GM19240 (cell line): Measurements from ENCODE around the gene USP32.

ENCODE experiments used
- DNase-seq: peaks from one replicate; pipeline ENCODE4 v3.0.0; 2011; ENCODE audit warnings: low spot score; ENCODE audit not compliant: insufficient read length

Gene USP32

GRCh38 chr17:60156746-60157145 is 235.2 kb downstream of the USP32 start:
- no peak for DNase-seq

GRCh38 chr17:60155815-60156214 is 236.1 kb downstream of the USP32 start:
- no peak for DNase-seq

- DNase-seq: no peak
Measured at GRCh38 chr17:60155427-60155814, 236.5 kb downstream of the USP32 start.

- no peak for DNase-seq
Measured at GRCh38 chr17:60154616-60155426, 237.1 kb downstream of the USP32 start.

GRCh38 chr17:60153606-60154390 is 238.1 kb downstream of the USP32 start:
- DNase-seq: no peak

- DNase-seq: no peak
Measured at GRCh38 chr17:60151355-60151754, 240.6 kb downstream of the USP32 start.

- no peak for DNase-seq
Measured at GRCh38 chr17:60149691-60150582, 242.0 kb downstream of the USP32 start, which contains the start of gene CA4. Gene CA4, plus strand, starts transcription at chr17:60149973. Its CDS starts 62 bp downstream, at chr17:60150035.

- DNase-seq: no peak
Measured at GRCh38 chr17:60148373-60148772, 243.6 kb downstream of the USP32 start.

- no peak for DNase-seq
Measured at GRCh38 chr17:60147553-60148223, 244.2 kb downstream of the USP32 start.

- no peak for DNase-seq
Measured at GRCh38 chr17:60146206-60146605, 245.7 kb downstream of the USP32 start.

GRCh38 chr17:60145006-60145935 is 246.7 kb downstream of the USP32 start:
- DNase-seq: no peak

GRCh38 chr17:60142872-60143499 is 248.9 kb downstream of the USP32 start:
- peak; percentile 63 for DNase-seq

GRCh38 chr17:60141111-60142018 is 250.6 kb downstream of the USP32 start:
- DNase-seq: no peak

GRCh38 chr17:60139438-60140285 is 252.3 kb downstream of the USP32 start:
- DNase-seq: no peak

- no peak for DNase-seq
Measured at GRCh38 chr17:60138769-60139437, 253.0 kb downstream of the USP32 start.

GRCh38 chr17:60137731-60138130 is 254.2 kb downstream of the USP32 start:
- no peak for DNase-seq
